ENCODE results near the gene INVS.

INVS gene

DNA sequence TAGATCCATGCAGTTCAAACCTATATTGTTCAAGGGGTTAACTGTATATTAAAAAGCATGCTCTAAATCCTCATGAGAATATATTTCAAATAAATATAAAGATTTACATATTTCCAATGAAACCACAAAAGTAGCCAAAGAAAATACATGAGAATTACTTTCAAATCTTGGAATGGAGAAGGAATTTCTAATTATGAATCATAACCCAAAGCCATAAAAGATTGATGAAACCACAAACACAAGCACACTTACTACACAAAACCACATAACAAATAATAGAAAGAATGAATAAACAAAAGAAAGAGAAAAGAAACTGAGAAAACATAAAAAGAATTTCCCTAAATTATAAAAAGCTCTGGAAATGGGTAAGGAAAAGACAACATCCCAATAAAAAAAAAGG lies 16.3 kb upstream of the INVS start:
- Mint-ChIP-seq H3K27ac (peak overlapping the region in 1 of 3 experiments; percentile 7), H3K4me1 (peaks cover 33% of the 10 kb centered on the region), H3K4me3 (no peak overlapping the region), H3K27me3 (ENCODE audit: low read depth) (no peaks in the 10 kb centered on the region), H3K9me3 (no peaks in the 10 kb centered on the region), H3K36me3 (ENCODE audit: low read depth) (peaks cover 4% of the 10 kb centered on the region)
- TF ChIP-seq, protein P1, sequence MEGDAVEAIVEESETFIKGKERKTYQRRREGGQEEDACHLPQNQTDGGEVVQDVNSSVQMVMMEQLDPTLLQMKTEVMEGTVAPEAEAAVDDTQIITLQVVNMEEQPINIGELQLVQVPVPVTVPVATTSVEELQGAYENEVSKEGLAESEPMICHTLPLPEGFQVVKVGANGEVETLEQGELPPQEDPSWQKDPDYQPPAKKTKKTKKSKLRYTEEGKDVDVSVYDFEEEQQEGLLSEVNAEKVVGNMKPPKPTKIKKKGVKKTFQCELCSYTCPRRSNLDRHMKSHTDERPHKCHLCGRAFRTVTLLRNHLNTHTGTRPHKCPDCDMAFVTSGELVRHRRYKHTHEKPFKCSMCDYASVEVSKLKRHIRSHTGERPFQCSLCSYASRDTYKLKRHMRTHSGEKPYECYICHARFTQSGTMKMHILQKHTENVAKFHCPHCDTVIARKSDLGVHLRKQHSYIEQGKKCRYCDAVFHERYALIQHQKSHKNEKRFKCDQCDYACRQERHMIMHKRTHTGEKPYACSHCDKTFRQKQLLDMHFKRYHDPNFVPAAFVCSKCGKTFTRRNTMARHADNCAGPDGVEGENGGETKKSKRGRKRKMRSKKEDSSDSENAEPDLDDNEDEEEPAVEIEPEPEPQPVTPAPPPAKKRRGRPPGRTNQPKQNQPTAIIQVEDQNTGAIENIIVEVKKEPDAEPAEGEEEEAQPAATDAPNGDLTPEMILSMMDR (IDR thresholded peaks at IDR 0.05; ENCODE audit: unreplicated experiment in 3 of 3) = no peak

DNA sequence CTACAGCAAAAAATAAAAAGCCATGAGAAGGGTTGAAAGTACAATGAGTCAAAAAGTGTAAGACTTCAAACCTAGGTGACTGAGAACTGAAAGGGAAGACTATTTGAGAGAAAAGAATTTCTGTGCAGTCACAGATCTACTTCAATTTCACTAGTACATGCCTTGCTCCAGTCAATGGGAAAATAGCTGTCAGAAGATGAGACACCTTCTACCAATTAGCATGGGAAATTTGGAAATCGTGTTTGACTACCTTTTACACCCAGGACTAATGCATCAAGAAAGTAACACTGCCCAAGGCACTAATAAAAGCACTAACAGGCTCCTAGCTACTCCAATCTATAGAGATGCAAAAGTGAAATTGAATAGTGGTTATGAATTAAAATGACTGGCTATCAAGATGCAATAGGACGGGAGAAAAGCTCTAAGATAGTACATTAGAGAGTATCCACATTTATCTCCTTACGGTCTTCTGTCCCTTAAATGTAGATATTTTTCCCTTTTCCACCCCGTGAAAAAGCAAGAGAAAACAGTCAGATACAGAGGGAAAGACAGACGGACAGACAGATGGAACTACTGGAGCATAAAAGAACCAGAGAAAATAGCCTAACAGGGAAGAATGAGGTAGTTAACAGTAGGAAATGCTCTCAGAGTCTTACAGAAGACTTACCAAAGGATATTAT lies 15.5 kb upstream of the INVS start:
- no peak overlapping the region for H3K27ac Mint-ChIP-seq
- peaks cover 33% of the 10 kb centered on the region for H3K4me1 Mint-ChIP-seq
- H3K4me3 Mint-ChIP-seq = no peak overlapping the region
- TF ChIP-seq, protein P1 (IDR thresholded peaks at IDR 0.05; ENCODE audit: unreplicated experiment in 3 of 3) = no peak
- H3K36me3 Mint-ChIP-seq (ENCODE audit: low read depth) = peaks cover 4% of the 10 kb centered on the region
- H3K9me3 Mint-ChIP-seq = no peaks in the 10 kb centered on the region
- H3K27me3 Mint-ChIP-seq (ENCODE audit: low read depth) = no peaks in the 10 kb centered on the region

DNA sequence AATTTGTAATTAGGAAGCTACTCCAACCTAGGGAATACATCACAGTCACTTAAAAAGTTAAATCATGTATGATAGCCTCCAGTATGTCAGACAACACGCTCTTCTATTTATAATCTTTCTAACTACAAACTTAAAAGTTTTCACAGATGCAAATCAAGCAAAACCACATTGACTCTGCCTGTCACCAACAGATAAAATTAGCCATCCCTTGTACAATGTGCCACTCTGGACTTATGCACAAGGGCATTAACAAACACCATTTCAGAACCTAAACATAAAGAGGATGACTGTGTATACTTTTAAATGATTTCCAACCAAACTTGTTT lies 15.0 kb upstream of the INVS start:
- Mint-ChIP-seq H3K27ac (no peak overlapping the region), H3K9me3 (no peaks in the 10 kb centered on the region), H3K27me3 (ENCODE audit: low read depth) (no peaks in the 10 kb centered on the region), H3K36me3 (ENCODE audit: low read depth) (peaks cover 4% of the 10 kb centered on the region), H3K4me1 (peaks cover 33% of the 10 kb centered on the region), H3K4me3 (no peak overlapping the region)
- TF ChIP-seq, protein P1 (IDR thresholded peaks at IDR 0.05; ENCODE audit: unreplicated experiment in 3 of 3) = no peak

DNA sequence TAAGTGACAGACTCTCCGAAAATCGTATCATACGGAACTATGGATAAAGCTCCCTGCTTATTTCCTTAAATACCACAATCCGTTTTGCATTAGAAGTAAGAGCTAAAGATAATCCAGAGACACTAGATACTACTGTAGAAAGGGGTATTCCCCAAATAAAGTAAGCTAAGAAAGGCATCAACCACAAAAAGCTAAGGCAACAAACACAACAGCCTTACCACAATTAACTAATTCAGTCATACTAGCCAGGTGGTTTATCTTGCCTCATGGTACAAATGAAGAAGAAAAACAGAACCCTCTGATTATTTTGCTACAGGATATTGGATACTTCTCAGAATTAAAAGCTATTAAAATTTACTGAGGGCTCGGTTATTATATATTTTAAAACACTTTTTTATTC lies 14.3 kb upstream of the INVS start:
- Mint-ChIP-seq H3K9me3 (no peaks in the 10 kb centered on the region), H3K36me3 (ENCODE audit: low read depth) (no peaks in the 10 kb centered on the region), H3K27me3 (ENCODE audit: low read depth) (no peaks in the 10 kb centered on the region), H3K4me3 (no peak overlapping the region), H3K27ac (no peak overlapping the region), H3K4me1 (peaks cover 33% of the 10 kb centered on the region)
- TF ChIP-seq, protein P1 (IDR thresholded peaks at IDR 0.05; ENCODE audit: unreplicated experiment in 3 of 3) = no peak

DNA sequence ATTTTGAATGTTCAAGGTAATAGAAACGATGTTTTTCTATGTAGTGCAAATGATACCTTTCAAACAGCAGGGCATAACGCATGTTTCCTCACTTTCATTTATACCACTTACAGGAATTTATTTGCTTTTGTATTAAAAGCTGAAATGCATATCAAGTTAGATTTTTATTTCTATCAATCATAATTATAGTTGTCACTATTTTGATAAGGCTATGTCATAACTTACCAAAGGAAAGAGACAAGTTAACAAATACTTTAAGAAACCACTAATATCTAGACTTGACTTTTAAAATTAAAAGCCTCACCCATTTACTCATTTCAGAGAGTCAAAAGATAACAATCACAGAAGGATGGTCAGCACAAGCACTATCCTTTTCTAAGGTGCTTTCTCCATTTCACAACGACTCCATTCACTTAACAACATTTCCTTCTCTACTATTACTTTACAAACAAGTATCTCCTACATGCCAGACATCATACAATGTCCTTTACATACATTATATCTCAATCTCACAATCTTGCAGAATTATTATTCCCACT lies 12.9 kb upstream of the INVS start:
- H3K27ac Mint-ChIP-seq = no peak overlapping the region
- H3K9me3 Mint-ChIP-seq = no peaks in the 10 kb centered on the region
- H3K4me1 Mint-ChIP-seq = peaks cover 32% of the 10 kb centered on the region
- no peaks in the 10 kb centered on the region for H3K27me3 Mint-ChIP-seq (ENCODE audit: low read depth)
- H3K4me3 Mint-ChIP-seq = no peak overlapping the region
- no peaks in the 10 kb centered on the region for H3K36me3 Mint-ChIP-seq (ENCODE audit: low read depth)
- TF ChIP-seq, protein P1 (IDR thresholded peaks at IDR 0.05; ENCODE audit: unreplicated experiment in 3 of 3) = no peak

DNA sequence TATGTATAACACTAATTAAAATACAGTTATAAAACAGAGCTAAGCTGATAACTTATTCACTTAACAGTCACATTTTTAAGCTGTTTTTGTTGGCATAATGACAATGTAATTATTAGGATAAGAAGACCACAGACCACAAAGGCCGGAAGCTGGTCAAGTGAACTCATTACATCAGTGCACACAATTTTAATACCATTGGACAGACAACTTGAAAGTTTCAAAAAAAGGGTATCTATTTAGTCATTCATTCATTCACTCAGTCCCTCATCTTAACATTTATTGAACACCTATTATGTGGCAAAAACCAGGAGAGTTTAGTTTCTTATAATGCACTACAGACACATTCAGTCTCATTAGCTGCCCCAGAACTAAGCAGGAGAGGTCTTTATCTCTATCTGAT lies 11.8 kb upstream of the INVS start:
- no peak overlapping the region for H3K27ac Mint-ChIP-seq
- TF ChIP-seq, protein P1 (IDR thresholded peaks at IDR 0.05; ENCODE audit: unreplicated experiment in 3 of 3) = no peak
- H3K27me3 Mint-ChIP-seq (ENCODE audit: low read depth) = no peaks in the 10 kb centered on the region
- H3K36me3 Mint-ChIP-seq (ENCODE audit: low read depth) = no peaks in the 10 kb centered on the region
- H3K4me1 Mint-ChIP-seq = peaks cover 26% of the 10 kb centered on the region
- H3K9me3 Mint-ChIP-seq = no peaks in the 10 kb centered on the region
- no peak overlapping the region for H3K4me3 Mint-ChIP-seq
